SK-N-SH treated with all-trans-retinoic acid at 6 μM for 48 hours (cell line): Measurements from ENCODE around the gene TET2.

ENCODE experiments used
- ATAC-seq: fragments of 200-7000 bp; cut with Tn5 transposase; 3 replicates; pipeline ENCODE4 v1.9.1; 2020; ENCODE audit warnings: mild to moderate bottlenecking, moderate library complexity
- ARNTL ChIP-seq: fragments of 450-650 bp; formaldehyde crosslinking; IDR thresholded peaks from 2 replicates; pipeline ENCODE4 v1.5.0; 2020; ENCODE audit warnings: low read depth, mild to moderate bottlenecking, moderate library complexity, borderline replicate concordance
- BACH2 ChIP-seq: fragments of 250-450 bp; sonication (Bioruptor Pico); IDR thresholded peaks from 2 replicates; pipeline ENCODE4 v1.9.0; 2021; ENCODE audit warnings: mild to moderate bottlenecking, borderline replicate concordance
- CSDC2 ChIP-seq: fragments of 250-450 bp; sonication (Bioruptor Pico); IDR thresholded peaks from 2 replicates; pipeline ENCODE4 v1.5.0; 2020; ENCODE audit warnings: mild to moderate bottlenecking, moderate library complexity
- ESRRG ChIP-seq: fragments of 250-450 bp; sonication (Bioruptor Pico); IDR thresholded peaks from 2 replicates; pipeline ENCODE4 v1.6.1; 2021; ENCODE audit warnings: mild to moderate bottlenecking
- GLIS3 ChIP-seq: fragments of 250-450 bp; sonication (Bioruptor Pico); IDR thresholded peaks from 2 replicates; pipeline ENCODE4 v1.5.0; 2020; ENCODE audit warnings: mild to moderate bottlenecking, moderate library complexity
- ISL1 ChIP-seq: fragments of 250-450 bp; sonication (Bioruptor Pico); IDR thresholded peaks from 2 replicates; pipeline ENCODE4 v2.1.2; 2022; ENCODE audit warnings: mild to moderate bottlenecking, moderate library complexity
- OSR1 ChIP-seq: fragments of 250-450 bp; sonication (Bioruptor Pico); IDR thresholded peaks from 2 replicates; pipeline ENCODE4 v1.8.0; 2022; ENCODE audit warnings: moderate library complexity, mild to moderate bottlenecking, inconsistent platforms
- PATZ1 ChIP-seq: fragments of 250-450 bp; sonication (Bioruptor Pico); IDR thresholded peaks from 2 replicates; pipeline ENCODE4 v1.8.0; 2020; ENCODE audit warnings: mild to moderate bottlenecking, moderate library complexity, borderline replicate concordance
- POU6F1 ChIP-seq: fragments of 250-450 bp; sonication (Bioruptor Pico); IDR thresholded peaks from 2 replicates; pipeline ENCODE4 v1.8.0; 2021; ENCODE audit warnings: low read depth, mild to moderate bottlenecking, moderate library complexity, borderline replicate concordance
- PPARA ChIP-seq: fragments of 250-450 bp; sonication (Bioruptor Pico); IDR thresholded peaks from 2 replicates; pipeline ENCODE4 v1.5.0; 2020; ENCODE audit warnings: mild to moderate bottlenecking, borderline replicate concordance
- RARB ChIP-seq: fragments of 250-450 bp; sonication (Bioruptor Pico); IDR thresholded peaks from 2 replicates; pipeline ENCODE4 v1.8.0; 2021; ENCODE audit warnings: mild to moderate bottlenecking, moderate library complexity
- SNAI2 ChIP-seq: fragments of 250-450 bp; sonication (Bioruptor Pico); IDR thresholded peaks from 2 replicates; pipeline ENCODE4 v1.5.0; 2020; ENCODE audit warnings: mild to moderate bottlenecking, moderate library complexity
- TCF4 ChIP-seq: fragments of 250-450 bp; sonication (Bioruptor Pico); IDR thresholded peaks from 2 replicates; pipeline ENCODE4 v1.8.0; 2021; ENCODE audit warnings: mild to moderate bottlenecking, moderate library complexity, borderline replicate concordance
- TOX ChIP-seq: fragments of 250-450 bp; sonication (Bioruptor Pico); IDR thresholded peaks from 2 replicates; pipeline ENCODE4 v1.8.0; 2021; ENCODE audit warnings: mild to moderate bottlenecking, moderate library complexity, borderline replicate concordance
- TSHZ2 ChIP-seq: fragments of 250-450 bp; sonication (Bioruptor Pico); IDR thresholded peaks from 2 replicates; pipeline ENCODE4 v1.5.0; 2020; ENCODE audit warnings: mild to moderate bottlenecking, moderate library complexity
- ZC3H10 ChIP-seq: fragments of 250-450 bp; sonication (Bioruptor Pico); IDR thresholded peaks from 2 replicates; pipeline ENCODE4 v1.5.1; 2021; ENCODE audit warnings: mild to moderate bottlenecking, moderate library complexity
- ZFP3 ChIP-seq: fragments of 250-450 bp; sonication (Bioruptor Pico); IDR thresholded peaks from 2 replicates; pipeline ENCODE4 v1.5.0; 2020; ENCODE audit warnings: mild to moderate bottlenecking, moderate library complexity
- ZFP30 ChIP-seq: fragments of 450-650 bp; formaldehyde crosslinking; IDR thresholded peaks from 2 replicates; pipeline ENCODE4 v1.5.0; 2022; ENCODE audit warnings: mild to moderate bottlenecking, moderate library complexity
- ZNF70 ChIP-seq: fragments of 450-650 bp; formaldehyde crosslinking; IDR thresholded peaks from 2 replicates; pipeline ENCODE4 v1.5.0; 2020; ENCODE audit warnings: mild to moderate bottlenecking, moderate library complexity

TET2 gene

DNA sequence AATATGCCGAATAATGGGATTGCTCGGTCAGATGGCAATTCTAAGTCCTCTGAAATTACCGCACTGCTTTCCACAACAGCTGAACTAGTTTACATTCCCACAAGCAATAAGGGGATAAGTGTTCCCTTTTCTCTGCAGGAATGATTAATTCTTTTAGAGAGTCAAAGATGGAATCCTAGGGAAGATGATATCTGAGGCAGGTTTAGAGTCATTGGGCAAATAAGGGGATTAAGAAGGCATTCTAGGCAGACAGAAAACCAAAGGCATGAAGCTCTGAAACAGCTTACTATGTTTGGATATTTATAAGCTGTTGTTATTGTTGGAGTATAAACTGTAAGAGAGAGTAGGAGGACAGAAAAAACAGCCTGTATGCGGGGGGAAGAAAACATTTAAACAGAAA, 85.7 kb downstream of the TET2 start (continued):
- TF ChIP-seq TSHZ2 (no peak), POU6F1 (CRISPR knock-in tag) (no peak)

DNA sequence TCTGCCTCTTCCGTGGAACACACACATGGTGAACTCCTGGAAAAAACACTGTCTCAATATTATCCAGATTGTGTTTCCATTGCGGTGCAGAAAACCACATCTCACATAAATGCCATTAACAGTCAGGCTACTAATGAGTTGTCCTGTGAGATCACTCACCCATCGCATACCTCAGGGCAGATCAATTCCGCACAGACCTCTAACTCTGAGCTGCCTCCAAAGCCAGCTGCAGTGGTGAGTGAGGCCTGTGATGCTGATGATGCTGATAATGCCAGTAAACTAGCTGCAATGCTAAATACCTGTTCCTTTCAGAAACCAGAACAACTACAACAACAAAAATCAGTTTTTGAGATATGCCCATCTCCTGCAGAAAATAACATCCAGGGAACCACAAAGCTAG, 87.9 kb downstream of the TET2 start:
- no peak for ATAC-seq
- TF ChIP-seq PATZ1 (no peak), RARB (no peak), ESRRG (no peak)

DNA sequence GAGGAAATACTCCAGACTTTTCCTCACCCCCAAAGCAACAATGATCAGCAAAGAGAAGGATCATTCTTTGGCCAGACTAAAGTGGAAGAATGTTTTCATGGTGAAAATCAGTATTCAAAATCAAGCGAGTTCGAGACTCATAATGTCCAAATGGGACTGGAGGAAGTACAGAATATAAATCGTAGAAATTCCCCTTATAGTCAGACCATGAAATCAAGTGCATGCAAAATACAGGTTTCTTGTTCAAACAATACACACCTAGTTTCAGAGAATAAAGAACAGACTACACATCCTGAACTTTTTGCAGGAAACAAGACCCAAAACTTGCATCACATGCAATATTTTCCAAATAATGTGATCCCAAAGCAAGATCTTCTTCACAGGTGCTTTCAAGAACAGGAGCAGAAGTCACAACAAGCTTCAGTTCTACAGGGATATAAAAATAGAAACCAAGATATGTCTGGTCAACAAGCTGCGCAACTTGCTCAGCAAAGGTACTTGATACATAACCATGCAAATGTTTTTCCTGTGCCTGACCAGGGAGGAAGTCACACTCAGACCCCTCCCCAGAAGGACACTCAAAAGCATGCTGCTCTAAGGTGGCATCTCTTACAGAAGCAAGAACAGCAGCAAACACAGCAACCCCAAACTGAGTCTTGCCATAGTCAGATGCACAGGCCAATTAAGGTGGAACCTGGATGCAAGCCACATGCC, 89.7 kb downstream of the TET2 start:
- TF ChIP-seq ISL1 (CRISPR knock-in tag) (no peak), TCF4 (CRISPR knock-in tag) (no peak), CSDC2 (CRISPR knock-in tag) (no peak), ZFP30 (no peak), SNAI2 (no peak), TSHZ2 (no peak), ZC3H10 (CRISPR knock-in tag) (no peak), OSR1 (CRISPR knock-in tag) (no peak), ZFP3 (CRISPR knock-in tag) (no peak), PATZ1 (no peak), ESRRG (no peak)
- no peak for ATAC-seq

DNA sequence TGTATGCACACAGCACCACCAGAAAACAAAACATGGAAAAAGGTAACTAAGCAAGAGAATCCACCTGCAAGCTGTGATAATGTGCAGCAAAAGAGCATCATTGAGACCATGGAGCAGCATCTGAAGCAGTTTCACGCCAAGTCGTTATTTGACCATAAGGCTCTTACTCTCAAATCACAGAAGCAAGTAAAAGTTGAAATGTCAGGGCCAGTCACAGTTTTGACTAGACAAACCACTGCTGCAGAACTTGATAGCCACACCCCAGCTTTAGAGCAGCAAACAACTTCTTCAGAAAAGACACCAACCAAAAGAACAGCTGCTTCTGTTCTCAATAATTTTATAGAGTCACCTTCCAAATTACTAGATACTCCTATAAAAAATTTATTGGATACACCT, 90.2 kb downstream of the TET2 start:
- ATAC-seq, result no peak
- TF ChIP-seq ZNF70 (CRISPR knock-in tag) (no peak), ZFP3 (CRISPR knock-in tag) (no peak), PPARA (no peak), PATZ1 (no peak), ARNTL (CRISPR knock-in tag) (no peak), TOX (CRISPR knock-in tag) (no peak), GLIS3 (CRISPR knock-in tag) (no peak), ZFP30 (no peak), ZC3H10 (CRISPR knock-in tag) (no peak), TCF4 (CRISPR knock-in tag) (no peak), CSDC2 (CRISPR knock-in tag) (no peak), BACH2 (CRISPR knock-in tag) (no peak), TSHZ2 (no peak), ESRRG (no peak)
